Measurements from ENCODE around the gene FBP1. TPM values are rescaled to one million over a fixed set of nuclear protein-coding genes. Genes with fewer than 3 reads are reported as not detected.
"Not testable (repeated sequence)": the region's sequence is repeated elsewhere in the genome, so short reads cannot be mapped to it uniquely, and the experiment has no call there.

The FBP1 gene
- total RNA-seq, 1 experiment from 2014 or later = 48.1 TPM

- H3F3A ChIP-seq (ENCODE audit: low read length, unreplicated experiment); ATAC-seq; H3K9me2 ChIP-seq (replicated peaks; ENCODE audit: low read length); DNase-seq; H3K27ac ChIP-seq (ENCODE audit: low read length); POLR2A ChIA-PET (ENCODE audit: unreplicated experiment); H3K9me3 ChIP-seq (ENCODE audit: low read length); H4K20me1 ChIP-seq (ENCODE audit: low read length); H3K4me1 ChIP-seq (ENCODE audit: insufficient read depth, low read length); H3K36me3 ChIP-seq (ENCODE audit: low read depth, low read length); BruUV-seq (replicated peaks); H3K27me3 ChIP-seq (ENCODE audit: low read length); H3K4me2 ChIP-seq (ENCODE audit: low read length); CTCF ChIA-PET; H2AFZ ChIP-seq (ENCODE audit: low read length); intact Hi-C loops (cut with micrococcal nuclease); H3K79me2 ChIP-seq (ENCODE audit: low read length); H3K4me3 ChIP-seq (ENCODE audit: low read length); H3K9ac ChIP-seq (ENCODE audit: low read length): not testable (repeated sequence)
Observed at GRCh38 chr9:94592683-94593082, 46.6 kb downstream of the FBP1 start.

DNA sequence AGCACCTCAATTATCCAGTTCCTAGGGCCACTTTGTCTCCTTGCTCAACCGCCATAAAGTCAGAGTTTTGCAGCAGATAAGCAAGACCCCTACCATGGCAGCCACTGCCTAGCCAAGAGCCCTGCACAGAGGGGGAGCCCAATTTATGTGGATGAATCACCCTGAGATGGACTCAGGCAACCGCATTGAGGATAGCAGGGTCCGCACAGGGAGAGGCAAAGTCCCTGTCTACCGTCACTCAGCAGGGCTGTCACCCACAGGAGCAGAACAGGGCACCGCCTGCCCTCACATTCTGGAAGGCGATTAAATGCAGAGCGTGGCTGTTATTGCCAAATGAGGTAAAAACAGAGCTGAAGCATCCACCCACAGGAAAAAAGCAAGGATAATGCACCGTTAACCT, 47.4 kb downstream of the FBP1 start:
- Histone ChIP-seq H3K79me2 (ENCODE audit: low read length) (no peaks in the 10 kb centered on the region), H3K4me3 (ENCODE audit: low read length) (no peak overlapping the region), H3K27me3 (ENCODE audit: low read length) (no peaks in the 10 kb centered on the region), H3F3A (ENCODE audit: low read length, unreplicated experiment) (no peaks in the 10 kb centered on the region), H3K27ac (ENCODE audit: low read length) (no peak overlapping the region), H3K9me2 (replicated peaks; ENCODE audit: low read length) (no peaks in the 10 kb centered on the region), H3K36me3 (ENCODE audit: low read depth, low read length) (no peaks in the 10 kb centered on the region), H2AFZ (ENCODE audit: low read length) (no peak overlapping the region), H3K9ac (ENCODE audit: low read length) (no peak overlapping the region), H3K4me1 (ENCODE audit: insufficient read depth, low read length) (no peaks in the 10 kb centered on the region), H4K20me1 (ENCODE audit: low read length) (no peaks in the 10 kb centered on the region), H3K4me2 (ENCODE audit: low read length) (no peak overlapping the region), H3K9me3 (ENCODE audit: low read length) (no peaks in the 10 kb centered on the region)
- intact Hi-C loops (cut with micrococcal nuclease) = no loop called here
- ChIA-PET CTCF (no interaction called here), POLR2A (ENCODE audit: unreplicated experiment) (no interaction called here)
- ATAC-seq (no peak), DNase-seq (no peak)
- no peak for TF ChIP-seq EZH2phosphoT487 (IDR thresholded peaks at IDR 0.05; ENCODE audit: borderline replicate concordance, low read length)
- TF ChIP-seq EZH2 (IDR thresholded peaks at IDR 0.05; ENCODE audit: low read length, unreplicated experiment) = no peak
- TF ChIP-seq, protein P1, sequence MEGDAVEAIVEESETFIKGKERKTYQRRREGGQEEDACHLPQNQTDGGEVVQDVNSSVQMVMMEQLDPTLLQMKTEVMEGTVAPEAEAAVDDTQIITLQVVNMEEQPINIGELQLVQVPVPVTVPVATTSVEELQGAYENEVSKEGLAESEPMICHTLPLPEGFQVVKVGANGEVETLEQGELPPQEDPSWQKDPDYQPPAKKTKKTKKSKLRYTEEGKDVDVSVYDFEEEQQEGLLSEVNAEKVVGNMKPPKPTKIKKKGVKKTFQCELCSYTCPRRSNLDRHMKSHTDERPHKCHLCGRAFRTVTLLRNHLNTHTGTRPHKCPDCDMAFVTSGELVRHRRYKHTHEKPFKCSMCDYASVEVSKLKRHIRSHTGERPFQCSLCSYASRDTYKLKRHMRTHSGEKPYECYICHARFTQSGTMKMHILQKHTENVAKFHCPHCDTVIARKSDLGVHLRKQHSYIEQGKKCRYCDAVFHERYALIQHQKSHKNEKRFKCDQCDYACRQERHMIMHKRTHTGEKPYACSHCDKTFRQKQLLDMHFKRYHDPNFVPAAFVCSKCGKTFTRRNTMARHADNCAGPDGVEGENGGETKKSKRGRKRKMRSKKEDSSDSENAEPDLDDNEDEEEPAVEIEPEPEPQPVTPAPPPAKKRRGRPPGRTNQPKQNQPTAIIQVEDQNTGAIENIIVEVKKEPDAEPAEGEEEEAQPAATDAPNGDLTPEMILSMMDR (conservative IDR thresholded peaks at IDR 0.05; ENCODE audit: low read depth, low read length) = no peak
- BruUV-seq (replicated peaks) = no TSS peak

GRCh38 chr9:94591046-94591545, 48.2 kb downstream of the FBP1 start:
- H3K27me3 ChIP-seq (ENCODE audit: low read length); H3K36me3 ChIP-seq (ENCODE audit: low read depth, low read length); H3K79me2 ChIP-seq (ENCODE audit: low read length); H2AFZ ChIP-seq (ENCODE audit: low read length); H3K9ac ChIP-seq (ENCODE audit: low read length); H3K9me2 ChIP-seq (replicated peaks; ENCODE audit: low read length); H3K9me3 ChIP-seq (ENCODE audit: low read length); H3K4me2 ChIP-seq (ENCODE audit: low read length); H4K20me1 ChIP-seq (ENCODE audit: low read length); H3F3A ChIP-seq (ENCODE audit: low read length, unreplicated experiment); BruUV-seq (replicated peaks); POLR2A ChIA-PET (ENCODE audit: unreplicated experiment); intact Hi-C loops (cut with micrococcal nuclease); H3K27ac ChIP-seq (ENCODE audit: low read length); H3K4me3 ChIP-seq (ENCODE audit: low read length); CTCF ChIA-PET; ATAC-seq; H3K4me1 ChIP-seq (ENCODE audit: insufficient read depth, low read length); DNase-seq: not testable (repeated sequence)

GRCh38 chr9:94588681-94589080, 50.6 kb downstream of the FBP1 start:
- H3K9me2 ChIP-seq (replicated peaks; ENCODE audit: low read length) = no peaks in the 10 kb centered on the region
- no peaks in the 10 kb centered on the region for H3K36me3 ChIP-seq (ENCODE audit: low read depth, low read length)
- ChIA-PET CTCF (no interaction called here), POLR2A (ENCODE audit: unreplicated experiment) (no interaction called here)
- no peak overlapping the region for H3K9ac ChIP-seq (ENCODE audit: low read length)
- no peak overlapping the region for H3K27ac ChIP-seq (ENCODE audit: low read length)
- no TSS peak for BruUV-seq (replicated peaks)
- ATAC-seq (no peak), DNase-seq (no peak)
- no peaks in the 10 kb centered on the region for H3K9me3 ChIP-seq (ENCODE audit: low read length)
- H2AFZ ChIP-seq (ENCODE audit: low read length) = no peak overlapping the region
- no peak overlapping the region for H3K4me2 ChIP-seq (ENCODE audit: low read length)
- intact Hi-C loops (cut with micrococcal nuclease) = no loop called here
- TF ChIP-seq, protein P1 (conservative IDR thresholded peaks at IDR 0.05; ENCODE audit: low read depth, low read length) = no peak
- TF ChIP-seq EZH2 (IDR thresholded peaks at IDR 0.05; ENCODE audit: low read length, unreplicated experiment) (no peak), EZH2phosphoT487 (IDR thresholded peaks at IDR 0.05; ENCODE audit: borderline replicate concordance, low read length) (no peak)
- H3K79me2 ChIP-seq (ENCODE audit: low read length) = no peaks in the 10 kb centered on the region
- no peaks in the 10 kb centered on the region for H3F3A ChIP-seq (ENCODE audit: low read length, unreplicated experiment)
- H3K4me1 ChIP-seq (ENCODE audit: insufficient read depth, low read length) = no peaks in the 10 kb centered on the region
- no peak overlapping the region for H3K4me3 ChIP-seq (ENCODE audit: low read length)
- no peaks in the 10 kb centered on the region for H3K27me3 ChIP-seq (ENCODE audit: low read length)
- H4K20me1 ChIP-seq (ENCODE audit: low read length) = no peaks in the 10 kb centered on the region
